ENCODE data around the gene FAM110D.

Gene FAM110D

GRCh38 chr1:26188477-26188876 is 29.6 kb downstream of the FAM110D start:
- CTCF ChIA-PET, result interaction anchor here (1.1 to 3.7 kb wide), 4 partner anchors 14 to 46 kb away, joined by 4 to 15 read pairs (median 6); partner anchors contain the start of genes CEP85 and ZNF593
- no peak for DNase-seq (ENCODE audit: extremely low spot score)
- TF ChIP-seq CTCF (IDR thresholded peaks at IDR 0.05; ENCODE audit: control extremely low read depth, extremely low read depth, low read depth, missing control alignments), result no peak
- POLR2A ChIA-PET, result no interaction called here

GRCh38 chr1:26189331-26189730 is 30.5 kb downstream of the FAM110D start:
- no peak for TF ChIP-seq CTCF (IDR thresholded peaks at IDR 0.05; ENCODE audit: control extremely low read depth, extremely low read depth, low read depth, missing control alignments)
- no peak for DNase-seq (ENCODE audit: extremely low spot score)
- ChIA-PET CTCF (interaction anchor here (1.0 to 2.7 kb wide), 7 partner anchors 9 to 152 kb away, joined by 3 to 8 read pairs (median 5); partner anchors contain the start of genes CEP85 and ZNF593), POLR2A (no interaction called here)

GRCh38 chr1:26189751-26190275 is 30.9 kb downstream of the FAM110D start:
- POLR2A ChIA-PET, result no interaction called here
- no peak for TF ChIP-seq CTCF (IDR thresholded peaks at IDR 0.05; ENCODE audit: control extremely low read depth, extremely low read depth, low read depth, missing control alignments)
- CTCF ChIA-PET, result interaction anchor here (1.0 to 2.7 kb wide), 7 partner anchors 9 to 153 kb away, joined by 3 to 8 read pairs (median 5); partner anchors contain the start of genes CEP85 and ZNF593
- DNase-seq (ENCODE audit: extremely low spot score), result no peak

GRCh38 chr1:26190373-26190987 is 31.6 kb downstream of the FAM110D start, which contains the start of gene CATSPER4:
TSS of gene CATSPER4 (plus strand) at chr1:26190602. CDS start at chr1:26190628, 26 bp downstream.
- peak; percentile 18 for TF ChIP-seq CTCF (IDR thresholded peaks at IDR 0.05; ENCODE audit: control extremely low read depth, extremely low read depth, low read depth, missing control alignments)
- ChIA-PET POLR2A (no interaction called here), CTCF (interaction anchor here (1.0 to 2.7 kb wide), 5 partner anchors 10 to 44 kb away, joined by 3 to 8 read pairs (median 6); partner anchors contain the start of gene CEP85)
- DNase-seq (ENCODE audit: extremely low spot score), result peak; percentile 29

- peak; percentile 62 for DNase-seq (ENCODE audit: extremely low spot score)
- TF ChIP-seq CTCF (IDR thresholded peaks at IDR 0.05; ENCODE audit: control extremely low read depth, extremely low read depth, low read depth, missing control alignments), result no peak
- ChIA-PET CTCF (interaction anchor here (1.1 kb wide), 2 partner anchors 13 to 47 kb away, joined by 3 to 4 read pairs; no protein-coding TSS in a partner anchor), POLR2A (no interaction called here)
Observed at GRCh38 chr1:26191739-26192138, 32.9 kb downstream of the FAM110D start.

- no peak for TF ChIP-seq CTCF (IDR thresholded peaks at IDR 0.05; ENCODE audit: control extremely low read depth, extremely low read depth, low read depth, missing control alignments)
- no peak for DNase-seq (ENCODE audit: extremely low spot score)
- CTCF ChIA-PET, result interaction anchor here (1.2 to 1.4 kb wide), 2 partner anchors 9 to 167 kb away, joined by 3 to 5 read pairs; no protein-coding TSS in a partner anchor
- POLR2A ChIA-PET, result no interaction called here
Observed at GRCh38 chr1:26195805-26196204, 36.9 kb downstream of the FAM110D start.
